OCI-LY3 (cell line): ENCODE measurements around the gene NBDY.

Source experiments
- CTCF ChIP-seq: fragments of 200-600, 300-600 bp; sonication (generic); IDR thresholded peaks from 2 replicates; pipeline ENCODE4 v1.5.1; 2014; ENCODE audit warnings: antibody characterized with exemption, low read length, low read depth
- EZH2phosphoT487 ChIP-seq: fragments of 200-600 bp; shearing (Covaris generic); IDR thresholded peaks from 2 replicates; pipeline ENCODE4 v1.6.1; 2018; ENCODE audit warnings: antibody characterized with exemption, mixed run types, low read depth

GRCh38 chrX:56789518-56790070 lies 60.6 kb downstream of the NBDY start:
- TF ChIP-seq CTCF (no peak), EZH2phosphoT487 (no peak)
